Renal pelvis (tissue), 4 donors: Measurements from ENCODE around the gene PDE4A. TPM values are rescaled to one million over a fixed set of nuclear protein-coding genes. Genes with fewer than 3 reads are reported as not detected.
A peak's percentile ranks its signal among the peaks of the same experiment; 100 is the strongest.
"Not testable (repeated sequence)": the region's sequence is repeated elsewhere in the genome, so short reads cannot be mapped to it uniquely, and the experiment has no call there.

ENCODE experiments used
- DNase-seq: peaks from one replicate; pipeline ENCODE4 v3.0.0-alpha.2; 2013
- polyA plus RNA-seq, 3 donors: library from polyadenylated mRNA; unstranded; fragments of 120-200 nt; gene quantifications; one replicate each; pipeline ENCODE4 v1.2.1, GENCODE V29; 2013; ENCODE audit not compliant: insufficient read length in 3 of 3

Gene PDE4A
- polyA plus RNA-seq, 3 donors, result 2.0 to 2.6 (median 2.1) TPM

GRCh38 chr19:10461047-10461949 is 41.0 kb downstream of the PDE4A start:
- DNase-seq, result peak; percentile 89

- DNase-seq, result not testable (repeated sequence)
These were observed 41.7 kb downstream of the PDE4A start for GRCh38 chr19:10462042-10462441.

- DNase-seq, result no peak
These were observed 42.2 kb downstream of the PDE4A start for GRCh38 chr19:10462557-10462956.

- no peak for DNase-seq
These were observed 44.1 kb downstream of the PDE4A start for GRCh38 chr19:10464456-10464855.

- no peak for DNase-seq
These were observed 46.9 kb downstream of the PDE4A start for GRCh38 chr19:10467104-10467706.

- no peak for DNase-seq
These were observed 47.8 kb downstream of the PDE4A start for GRCh38 chr19:10468133-10468532.

- no peak for DNase-seq
These were observed 51.6 kb downstream of the PDE4A start for GRCh38 chr19:10471909-10472308.

- no peak for DNase-seq
These were observed 52.9 kb downstream of the PDE4A start for GRCh38 chr19:10473192-10473591.

GRCh38 chr19:10474962-10475451 is 54.7 kb downstream of the PDE4A start:
- DNase-seq, result no peak

- no peak for DNase-seq
These were observed 58.1 kb downstream of the PDE4A start for GRCh38 chr19:10478476-10478875.

- peak; percentile 89 for DNase-seq
These were observed 58.6 kb downstream of the PDE4A start for GRCh38 chr19:10478903-10479384.

- no peak for DNase-seq
These were observed 66.2 kb downstream of the PDE4A start for GRCh38 chr19:10486551-10486950.

- no peak for DNase-seq
These were observed 71.2 kb downstream of the PDE4A start for GRCh38 chr19:10491472-10492047.

- no peak for DNase-seq
These were observed 77.0 kb downstream of the PDE4A start for GRCh38 chr19:10497371-10497770.

- no peak for DNase-seq
These were observed 79.4 kb downstream of the PDE4A start for GRCh38 chr19:10499550-10500246.

- no peak for DNase-seq
These were observed 79.9 kb downstream of the PDE4A start for GRCh38 chr19:10500247-10500592.

- DNase-seq, result peak; percentile 31
These were observed 81.7 kb downstream of the PDE4A start for GRCh38 chr19:10501971-10502523.

GRCh38 chr19:10502524-10503001 is 82.2 kb downstream of the PDE4A start:
- DNase-seq, result peak; percentile 95

- DNase-seq, result peak; percentile 41
These were observed 82.9 kb downstream of the PDE4A start, which contains the start of gene KEAP1 for GRCh38 chr19:10503002-10503789. Gene KEAP1 (minus strand): TSS chr19:10503356. CDS start chr19:10500033, 3,323 bp downstream.

- DNase-seq, result peak; percentile 38
These were observed 85.4 kb downstream of the PDE4A start for GRCh38 chr19:10505583-10506229.
